ENCODE measurements around the gene GNB1L. TPM values are rescaled to one million over a fixed set of nuclear protein-coding genes. Genes with fewer than 3 reads are reported as not detected.

The GNB1L gene
- total RNA-seq, 1 donor from 2014 or later: 13.8 TPM

DNA sequence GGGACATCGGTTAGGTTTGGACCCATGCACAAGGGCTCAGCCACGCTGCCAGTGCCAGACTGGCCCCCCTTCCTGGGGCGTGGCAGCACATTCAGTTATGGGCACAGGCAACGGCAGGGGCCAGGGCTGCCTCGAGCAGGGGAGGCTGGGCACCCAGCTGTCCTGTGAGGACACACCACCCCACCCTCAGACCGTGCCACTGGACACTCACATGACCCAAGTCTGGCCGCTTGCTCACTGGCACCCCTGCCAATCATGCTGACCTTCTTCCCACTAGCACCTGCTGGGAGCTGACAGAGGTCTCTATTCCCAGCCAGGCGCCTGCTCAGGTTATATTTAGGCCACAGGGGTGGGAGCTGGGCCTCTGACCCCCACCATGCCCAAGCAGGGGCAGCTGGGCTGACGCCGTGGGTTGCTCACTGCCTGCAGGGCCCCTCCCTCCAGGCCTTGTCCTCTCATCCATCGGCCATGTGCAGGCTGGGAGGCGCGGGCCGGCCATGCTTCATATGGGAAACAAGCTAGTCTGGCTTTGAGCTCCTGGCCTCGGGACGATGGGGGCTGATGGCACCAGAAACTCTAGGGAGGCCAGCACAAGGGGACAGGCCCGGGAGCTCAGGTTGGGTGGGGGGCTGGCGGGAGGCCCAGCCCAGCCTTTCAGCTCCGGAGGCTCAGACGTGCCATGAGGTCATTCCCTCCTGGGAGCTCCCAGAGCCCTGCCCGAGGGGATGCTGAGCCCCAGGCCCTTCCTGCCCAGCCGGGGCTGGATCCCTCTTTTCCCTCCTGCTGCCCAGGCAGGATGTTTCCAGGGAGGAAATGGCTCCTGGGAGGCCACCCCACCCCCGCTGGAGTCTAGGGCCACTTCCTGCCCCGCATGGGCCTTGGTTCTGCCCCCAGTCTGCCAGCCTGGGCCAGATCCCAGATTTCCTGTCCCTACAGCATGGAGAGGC lies 109.2 kb downstream of the GNB1L start:
- H3K27ac Mint-ChIP-seq (ENCODE audit: unreplicated experiment): no peak overlapping the region
- DNase-seq (ENCODE audit: low read depth, low spot score): no peak
- no peaks in the 10 kb centered on the region for H3K9me3 Mint-ChIP-seq
- H3K36me3 Mint-ChIP-seq (ENCODE audit: low read depth): no peaks in the 10 kb centered on the region
- peaks cover 4% of the 10 kb centered on the region for H3K4me1 Mint-ChIP-seq
- TF ChIP-seq, protein P1, sequence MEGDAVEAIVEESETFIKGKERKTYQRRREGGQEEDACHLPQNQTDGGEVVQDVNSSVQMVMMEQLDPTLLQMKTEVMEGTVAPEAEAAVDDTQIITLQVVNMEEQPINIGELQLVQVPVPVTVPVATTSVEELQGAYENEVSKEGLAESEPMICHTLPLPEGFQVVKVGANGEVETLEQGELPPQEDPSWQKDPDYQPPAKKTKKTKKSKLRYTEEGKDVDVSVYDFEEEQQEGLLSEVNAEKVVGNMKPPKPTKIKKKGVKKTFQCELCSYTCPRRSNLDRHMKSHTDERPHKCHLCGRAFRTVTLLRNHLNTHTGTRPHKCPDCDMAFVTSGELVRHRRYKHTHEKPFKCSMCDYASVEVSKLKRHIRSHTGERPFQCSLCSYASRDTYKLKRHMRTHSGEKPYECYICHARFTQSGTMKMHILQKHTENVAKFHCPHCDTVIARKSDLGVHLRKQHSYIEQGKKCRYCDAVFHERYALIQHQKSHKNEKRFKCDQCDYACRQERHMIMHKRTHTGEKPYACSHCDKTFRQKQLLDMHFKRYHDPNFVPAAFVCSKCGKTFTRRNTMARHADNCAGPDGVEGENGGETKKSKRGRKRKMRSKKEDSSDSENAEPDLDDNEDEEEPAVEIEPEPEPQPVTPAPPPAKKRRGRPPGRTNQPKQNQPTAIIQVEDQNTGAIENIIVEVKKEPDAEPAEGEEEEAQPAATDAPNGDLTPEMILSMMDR (conservative IDR thresholded peaks at IDR 0.05): no peak
- no peak overlapping the region for H3K4me3 Mint-ChIP-seq
- peaks cover 2% of the 10 kb centered on the region for H3K27me3 Mint-ChIP-seq (ENCODE audit: low read depth)

GRCh38 chr22:19744350-19745006 lies 110.2 kb downstream of the GNB1L start:
- DNase-seq (ENCODE audit: low read depth, low spot score): no peak
- Mint-ChIP-seq H3K4me3 (no peak overlapping the region), H3K27me3 (ENCODE audit: low read depth) (peaks cover 2% of the 10 kb centered on the region), H3K4me1 (peaks cover 4% of the 10 kb centered on the region), H3K9me3 (no peaks in the 10 kb centered on the region), H3K36me3 (ENCODE audit: low read depth) (no peaks in the 10 kb centered on the region), H3K27ac (ENCODE audit: unreplicated experiment) (no peak overlapping the region)
- TF ChIP-seq, protein P1 (conservative IDR thresholded peaks at IDR 0.05): no peak

DNA sequence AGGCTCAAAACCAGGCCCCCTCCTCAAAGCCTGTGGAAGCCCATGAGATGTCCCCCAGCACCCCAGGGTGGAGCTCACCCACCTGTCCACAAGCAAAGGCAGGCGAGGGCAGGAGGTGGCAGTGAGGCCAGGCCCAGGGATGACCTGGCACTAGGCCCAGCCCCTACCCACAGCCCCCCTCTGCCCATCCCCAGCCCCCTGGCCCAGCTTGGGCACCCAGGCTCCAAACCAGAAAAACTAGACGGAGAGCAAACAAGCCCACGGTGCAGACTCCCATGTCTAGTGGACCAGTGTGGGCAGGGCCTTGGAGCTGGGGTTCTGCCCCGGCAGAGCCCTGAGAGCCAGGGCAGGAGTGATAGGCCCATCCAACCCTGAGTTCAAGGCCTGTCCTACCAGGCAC lies 111.0 kb downstream of the GNB1L start:
- Mint-ChIP-seq H3K36me3 (ENCODE audit: low read depth) (no peaks in the 10 kb centered on the region), H3K4me3 (no peak overlapping the region), H3K4me1 (no peaks in the 10 kb centered on the region), H3K27ac (ENCODE audit: unreplicated experiment) (no peak overlapping the region), H3K9me3 (no peaks in the 10 kb centered on the region), H3K27me3 (ENCODE audit: low read depth) (peaks cover 2% of the 10 kb centered on the region)
- TF ChIP-seq, protein P1 (conservative IDR thresholded peaks at IDR 0.05): no peak
- DNase-seq (ENCODE audit: low read depth, low spot score): no peak

GRCh38 chr22:19743081-19743480 lies 111.6 kb downstream of the GNB1L start:
- H3K27me3 Mint-ChIP-seq (ENCODE audit: low read depth): peaks cover under 1% of the 10 kb centered on the region
- H3K9me3 Mint-ChIP-seq: no peaks in the 10 kb centered on the region
- H3K36me3 Mint-ChIP-seq (ENCODE audit: low read depth): no peaks in the 10 kb centered on the region
- no peak overlapping the region for H3K27ac Mint-ChIP-seq (ENCODE audit: unreplicated experiment)
- H3K4me3 Mint-ChIP-seq: no peak overlapping the region
- DNase-seq (ENCODE audit: low read depth, low spot score): no peak
- TF ChIP-seq, protein P1 (conservative IDR thresholded peaks at IDR 0.05): no peak
- no peaks in the 10 kb centered on the region for H3K4me1 Mint-ChIP-seq

GRCh38 chr22:19742160-19743066 lies 112.3 kb downstream of the GNB1L start:
- Mint-ChIP-seq H3K4me3 (no peak overlapping the region), H3K4me1 (no peaks in the 10 kb centered on the region), H3K9me3 (no peaks in the 10 kb centered on the region), H3K27ac (ENCODE audit: unreplicated experiment) (no peak overlapping the region), H3K36me3 (ENCODE audit: low read depth) (no peaks in the 10 kb centered on the region), H3K27me3 (ENCODE audit: low read depth) (no peaks in the 10 kb centered on the region)
- TF ChIP-seq, protein P1 (conservative IDR thresholded peaks at IDR 0.05): no peak
- no peak for DNase-seq (ENCODE audit: low read depth, low spot score)

All from neural crest cell (in vitro differentiated cells).